ENCODE measurements around the gene RPS6KA3. TPM values are rescaled to one million over a fixed set of nuclear protein-coding genes. Genes with fewer than 3 reads are reported as not detected.

RPS6KA3 gene
- polyA plus RNA-seq, 1 experiment: 15.4 TPM

GRCh38 chrX:20205927-20206708, 60.6 kb downstream of the RPS6KA3 start:
- no peak for DNase-seq (ENCODE audit: low read depth)
- no peak for TF ChIP-seq CTCF (IDR thresholded peaks at IDR 0.05; ENCODE audit: insufficient read depth, low read depth, low read length)
- Histone ChIP-seq H3K36me3 (ENCODE audit: control insufficient read depth, insufficient read depth, low read length) (no peaks in the 10 kb centered on the region), H3K4me3 (ENCODE audit: low read depth, low read length) (no peak overlapping the region), H3K27me3 (ENCODE audit: control insufficient read depth, insufficient read depth, low read length) (no peaks in the 10 kb centered on the region)
- CTCF ChIA-PET: no interaction called here
- POLR2A ChIA-PET: no interaction called here

GRCh38 chrX:20204351-20204750, 62.4 kb downstream of the RPS6KA3 start:
- no peaks in the 10 kb centered on the region for H3K36me3 ChIP-seq (ENCODE audit: control insufficient read depth, insufficient read depth, low read length)
- TF ChIP-seq CTCF (IDR thresholded peaks at IDR 0.05; ENCODE audit: insufficient read depth, low read depth, low read length): no peak
- ChIA-PET CTCF (no interaction called here), POLR2A (no interaction called here)
- no peak for DNase-seq (ENCODE audit: low read depth)
- no peak overlapping the region for H3K4me3 ChIP-seq (ENCODE audit: low read depth, low read length)
- no peaks in the 10 kb centered on the region for H3K27me3 ChIP-seq (ENCODE audit: control insufficient read depth, insufficient read depth, low read length)

- ChIA-PET CTCF (no interaction called here), POLR2A (no interaction called here)
- no peak for DNase-seq (ENCODE audit: low read depth)
- no peaks in the 10 kb centered on the region for H3K36me3 ChIP-seq (ENCODE audit: control insufficient read depth, insufficient read depth, low read length)
- H3K4me3 ChIP-seq (ENCODE audit: low read depth, low read length): no peak overlapping the region
- TF ChIP-seq CTCF (IDR thresholded peaks at IDR 0.05; ENCODE audit: insufficient read depth, low read depth, low read length): no peak
- no peaks in the 10 kb centered on the region for H3K27me3 ChIP-seq (ENCODE audit: control insufficient read depth, insufficient read depth, low read length)
Measured at GRCh38 chrX:20197641-20198210, 69.0 kb downstream of the RPS6KA3 start.

- ChIA-PET POLR2A (no interaction called here), CTCF (no interaction called here)
- no peak for DNase-seq (ENCODE audit: low read depth)
- Histone ChIP-seq H3K4me3 (ENCODE audit: low read depth, low read length) (no peak overlapping the region), H3K27me3 (ENCODE audit: control insufficient read depth, insufficient read depth, low read length) (no peaks in the 10 kb centered on the region), H3K36me3 (ENCODE audit: control insufficient read depth, insufficient read depth, low read length) (no peaks in the 10 kb centered on the region)
- TF ChIP-seq CTCF (IDR thresholded peaks at IDR 0.05; ENCODE audit: insufficient read depth, low read depth, low read length): no peak
Measured at GRCh38 chrX:20189171-20189570, 77.5 kb downstream of the RPS6KA3 start.

- POLR2A ChIA-PET: no interaction called here
Measured at GRCh38 chrX:20181598-20182329, 84.9 kb downstream of the RPS6KA3 start.

More at GRCh38 chrX:20181598-20182329, 84.9 kb downstream of the RPS6KA3 start:
- no peak for TF ChIP-seq CTCF (IDR thresholded peaks at IDR 0.05; ENCODE audit: insufficient read depth, low read depth, low read length)
- no peak for DNase-seq (ENCODE audit: low read depth)
- Histone ChIP-seq H3K4me3 (ENCODE audit: low read depth, low read length) (no peak overlapping the region), H3K27me3 (ENCODE audit: control insufficient read depth, insufficient read depth, low read length) (no peaks in the 10 kb centered on the region), H3K36me3 (ENCODE audit: control insufficient read depth, insufficient read depth, low read length) (no peaks in the 10 kb centered on the region)
- CTCF ChIA-PET: no interaction called here
